GM11168 (cell line): ENCODE data around the gene HDLBP.

ENCODE experiments used
- in situ Hi-C: fragments of 300-500 bp; cut with MboI; formaldehyde crosslinking; loops from one replicate; pipeline ENCODE4 v1.12.0; 2022; ENCODE audit warnings: low sequenced_read_pairs; ENCODE audit not compliant: unreplicated experiment

HDLBP gene

GRCh38 chr2:241315093-241315878 lies at the start of gene HDLBP:
Gene HDLBP (minus strand): TSS chr2:241315672. CDS start chr2:241266869, 48,803 bp downstream.
- in situ Hi-C loops = no loop called here

GRCh38 chr2:241364781-241365180 lies 49.3 kb upstream of the HDLBP start:
- in situ Hi-C loops = no loop called here

GRCh38 chr2:241363426-241363825 lies 48.0 kb upstream of the HDLBP start:
- in situ Hi-C loops = no loop called here

- in situ Hi-C loops = no loop called here
These were observed 44.1 kb upstream of the HDLBP start for GRCh38 chr2:241359481-241360045.

- in situ Hi-C loops = no loop called here
These were observed 43.0 kb upstream of the HDLBP start for GRCh38 chr2:241358470-241358869.

- in situ Hi-C loops = no loop called here
These were observed 42.1 kb upstream of the HDLBP start for GRCh38 chr2:241357531-241357930.

GRCh38 chr2:241356871-241357260 lies 41.4 kb upstream of the HDLBP start:
- in situ Hi-C loops = no loop called here

- in situ Hi-C loops = no loop called here
These were observed 40.8 kb upstream of the HDLBP start, which contains the start of gene FARP2 for GRCh38 chr2:241355983-241356870. Gene FARP2 (plus strand): TSS chr2:241356285. CDS start chr2:241373108, 16,823 bp downstream.

GRCh38 chr2:241354668-241355658 lies 39.5 kb upstream of the HDLBP start:
- in situ Hi-C loops = no loop called here

GRCh38 chr2:241352227-241352626 lies 36.8 kb upstream of the HDLBP start:
- in situ Hi-C loops = no loop called here

GRCh38 chr2:241351640-241352031 lies 36.2 kb upstream of the HDLBP start:
- in situ Hi-C loops = no loop called here

- in situ Hi-C loops = no loop called here
These were observed 35.6 kb upstream of the HDLBP start for GRCh38 chr2:241350878-241351639.

GRCh38 chr2:241350530-241350877 lies 35.0 kb upstream of the HDLBP start:
- in situ Hi-C loops = no loop called here

GRCh38 chr2:241349941-241350340 lies 34.5 kb upstream of the HDLBP start:
- in situ Hi-C loops = no loop called here

- in situ Hi-C loops = no loop called here
These were observed 29.6 kb upstream of the HDLBP start for GRCh38 chr2:241344925-241345651.

GRCh38 chr2:241340631-241341163 lies 25.2 kb upstream of the HDLBP start:
- in situ Hi-C loops = no loop called here

GRCh38 chr2:241339839-241340630 lies 24.6 kb upstream of the HDLBP start:
- in situ Hi-C loops = no loop called here
